Fibroblast of mammary gland (primary cell): Measurements from ENCODE around the gene MAGEB2.
"Not testable (repeated sequence)": the region's sequence is repeated elsewhere in the genome, so short reads cannot be mapped to it uniquely, and the experiment has no call there.

Source experiments
- DNase-seq: peaks from one replicate; pipeline ENCODE4 v3.0.0-alpha.2; 2010; ENCODE audit warnings: low read depth
- H3K4me3 ChIP-seq: 2 replicates; pipeline ENCODE4 v1.5.1; 2011; ENCODE audit warnings: low read depth, mild to moderate bottlenecking, low read length, moderate library complexity; ENCODE audit not compliant: control insufficient read depth
- CTCF ChIP-seq: conservative IDR thresholded peaks from 2 replicates; pipeline ENCODE4 v1.5.1; 2011; ENCODE audit warnings: low read depth, low read length, inconsistent platforms; ENCODE audit not compliant: control insufficient read depth, insufficient read depth

The MAGEB2 gene

GRCh38 chrX:30215357-30215843, at the start of gene MAGEB2:
Gene MAGEB2, plus strand, starts transcription at chrX:30215563. Its CDS starts 3,018 bp downstream, at chrX:30218581.
- no peak for TF ChIP-seq CTCF
- no peak within 1 kb of the TSS for H3K4me3 ChIP-seq
- no peak for DNase-seq

GRCh38 chrX:30170900-30171299, 44.5 kb upstream of the MAGEB2 start:
- no peak overlapping the region for H3K4me3 ChIP-seq
- TF ChIP-seq CTCF = no peak
- DNase-seq = no peak

- DNase-seq = no peak
- H3K4me3 ChIP-seq = no peak overlapping the region
- no peak for TF ChIP-seq CTCF
Observed at GRCh38 chrX:30181353-30181752, 34.0 kb upstream of the MAGEB2 start.

- no peak overlapping the region for H3K4me3 ChIP-seq
- DNase-seq = no peak
- TF ChIP-seq CTCF = no peak
Observed at GRCh38 chrX:30183554-30183953, 31.8 kb upstream of the MAGEB2 start.

- no peak for DNase-seq
- H3K4me3 ChIP-seq = no peak overlapping the region
Observed at GRCh38 chrX:30190426-30190825, 24.9 kb upstream of the MAGEB2 start.

GRCh38 chrX:30193910-30194309, 21.5 kb upstream of the MAGEB2 start:
- DNase-seq, H3K4me3 ChIP-seq: not testable (repeated sequence)

More at GRCh38 chrX:30190426-30190825, 24.9 kb upstream of the MAGEB2 start:
- TF ChIP-seq CTCF = no peak

- DNase-seq = no peak
- no peak overlapping the region for H3K4me3 ChIP-seq
- TF ChIP-seq CTCF = no peak
Observed at GRCh38 chrX:30196322-30196721, 19.0 kb upstream of the MAGEB2 start.
